Fibroblast of skin of left biceps (primary cell): Measurements from ENCODE around the gene TBC1D22B.

Experiments used
- DNase-seq, 2 experiments: peaks; one replicate each; pipeline ENCODE4 v3.0.0-alpha.2; 2013; ENCODE audit warnings: low read depth in 2 of 2

Gene TBC1D22B

DNA sequence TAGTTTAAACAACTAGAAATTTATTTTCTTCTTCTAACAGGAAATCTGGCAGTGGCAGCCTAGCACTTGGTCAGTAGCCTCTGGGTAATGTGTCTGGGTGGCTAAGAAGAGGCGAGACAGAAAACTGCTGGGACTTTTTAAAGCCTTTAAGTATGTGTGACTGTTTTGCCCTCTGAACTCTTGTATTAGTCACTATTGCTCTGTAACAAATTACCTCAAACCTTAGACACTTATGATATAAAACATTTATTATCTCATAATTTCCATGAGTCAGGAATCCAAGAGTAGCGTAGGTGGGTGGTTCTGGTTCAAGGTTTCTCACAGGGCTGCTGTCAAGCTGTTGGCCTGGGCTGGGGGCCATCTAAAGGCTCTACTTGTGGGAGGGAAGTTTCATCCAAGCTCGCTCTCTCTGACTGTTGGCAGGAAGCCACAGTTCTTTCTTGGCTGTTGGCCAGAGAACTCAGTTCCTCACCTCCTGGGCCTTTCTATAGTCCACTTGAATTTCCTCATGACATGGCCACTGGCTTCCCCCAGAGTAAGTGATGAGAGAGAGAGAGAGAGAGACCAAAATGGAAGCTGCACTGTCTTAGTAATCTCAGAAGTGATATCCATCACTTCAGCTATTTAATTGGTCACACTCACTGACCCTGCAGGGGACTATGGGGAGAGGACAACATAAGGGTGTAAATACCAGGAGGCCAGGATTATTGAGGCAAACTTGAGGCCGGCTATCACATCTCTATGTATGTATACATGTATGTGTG lies 17.4 kb upstream of the TBC1D22B start:
- peak; percentile 80 to 86 for DNase-seq

DNA sequence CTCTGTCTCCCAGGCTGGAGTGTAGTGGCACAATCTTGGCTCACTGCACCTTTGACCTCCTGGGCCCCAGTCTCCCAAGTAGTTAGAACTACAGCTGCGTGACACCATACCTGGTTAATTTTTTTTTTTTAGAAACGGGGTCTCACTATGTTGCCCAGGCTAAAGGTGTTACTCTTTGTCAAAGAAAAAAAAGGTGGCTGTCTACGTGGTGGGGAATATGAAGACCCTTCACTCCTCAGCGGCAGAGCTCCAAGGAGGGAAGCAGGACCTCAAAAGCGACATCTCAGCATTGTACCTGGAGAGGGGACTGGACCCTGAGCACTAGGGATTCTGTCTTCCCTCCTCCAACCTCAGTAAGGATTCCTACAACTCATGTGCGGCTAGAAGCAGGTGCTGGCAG lies 16.4 kb upstream of the TBC1D22B start:
- no peak for DNase-seq

DNA sequence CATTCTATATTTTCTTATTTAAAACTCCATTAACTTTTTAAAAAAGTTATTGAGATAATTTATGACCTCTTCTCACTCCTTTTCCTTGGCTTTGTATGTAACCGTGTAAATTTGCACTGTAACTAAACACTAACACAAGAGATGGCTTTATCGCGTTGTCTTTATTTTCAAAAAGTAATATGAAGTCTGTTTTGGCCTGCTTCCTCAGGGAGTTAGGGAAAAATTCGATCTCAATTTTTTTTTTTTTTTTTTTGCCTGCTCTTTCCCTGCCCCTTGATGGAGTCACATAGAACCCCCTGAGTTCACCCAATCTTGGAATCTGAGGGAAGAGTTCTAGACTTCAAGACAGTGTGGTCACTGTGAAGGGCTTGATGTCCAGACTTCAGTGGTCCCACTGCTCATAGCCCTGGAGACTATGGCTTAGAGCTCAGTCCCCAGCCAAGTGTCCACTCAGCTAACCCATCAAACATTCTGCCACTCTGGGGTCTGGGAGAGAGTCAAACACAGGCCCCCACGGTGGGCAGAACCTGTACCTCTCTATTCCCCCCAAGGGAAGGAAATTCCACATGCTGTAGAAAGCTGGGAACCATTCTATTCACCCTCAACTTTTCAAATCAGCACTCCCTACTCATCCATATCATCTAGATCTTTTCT lies 15.7 kb upstream of the TBC1D22B start:
- no peak for DNase-seq

DNA sequence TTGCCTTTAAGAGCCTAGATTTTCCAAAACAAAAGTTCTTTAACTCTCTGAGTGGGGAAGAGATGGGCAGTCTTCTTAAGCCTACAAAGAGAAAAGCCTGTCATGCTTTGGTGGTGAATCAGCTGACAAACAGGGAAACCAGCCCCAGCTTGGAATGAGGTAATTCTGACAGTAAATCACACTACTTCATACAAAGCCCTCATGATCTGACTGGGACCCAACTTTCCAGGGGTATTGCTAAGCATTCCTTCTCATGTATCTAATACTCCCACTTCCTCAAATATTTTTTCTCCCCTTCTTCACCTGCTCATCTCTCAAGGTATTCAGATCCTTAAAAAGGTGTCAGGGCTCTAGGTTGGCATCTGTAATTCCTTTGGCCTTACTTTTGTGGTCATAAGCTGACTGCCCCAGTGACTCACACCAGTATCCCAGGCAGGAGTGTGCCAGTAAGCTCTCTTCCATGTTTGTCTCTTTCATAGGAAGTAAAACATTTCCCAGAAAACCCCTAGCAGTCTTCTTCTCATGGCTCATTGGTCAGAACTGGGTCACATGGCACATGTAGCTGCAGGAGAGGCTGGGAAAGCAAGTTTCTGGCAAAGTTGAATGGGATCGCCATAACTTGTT lies 15.0 kb upstream of the TBC1D22B start:
- DNase-seq, result peak; percentile 95 to 96

DNA sequence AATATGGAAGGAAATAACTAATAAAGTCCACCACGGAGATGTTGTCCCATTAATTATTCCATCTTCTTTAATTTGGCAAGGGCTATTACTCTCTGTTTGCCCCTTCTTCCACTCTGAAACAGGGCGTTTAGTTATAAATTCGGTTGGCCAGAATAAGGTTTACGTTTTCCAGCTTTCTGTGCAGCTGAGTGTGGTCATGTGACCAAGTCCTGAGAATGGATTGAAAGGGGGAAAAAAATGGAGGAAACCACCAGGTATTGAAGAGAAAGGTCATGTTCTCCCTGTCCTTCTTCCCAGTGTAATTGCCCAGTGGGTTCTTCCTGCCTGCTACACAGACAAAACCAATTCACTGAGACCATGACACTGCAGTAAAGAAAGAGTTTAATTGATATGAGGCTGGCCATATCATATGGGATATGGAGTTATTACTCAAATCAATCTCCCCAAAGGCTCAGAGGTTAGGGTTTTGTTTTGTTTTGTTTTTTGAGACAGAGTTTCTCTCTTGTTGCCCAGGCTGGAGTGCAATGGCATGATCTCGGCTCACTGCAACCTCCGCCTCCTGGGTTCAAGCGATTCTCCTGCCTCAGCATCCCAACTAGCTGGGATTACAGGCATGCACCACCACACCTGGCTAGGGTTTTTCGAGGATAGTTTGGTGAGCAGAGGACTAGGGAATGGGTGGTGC lies 14.3 kb upstream of the TBC1D22B start:
- no peak for DNase-seq

DNA sequence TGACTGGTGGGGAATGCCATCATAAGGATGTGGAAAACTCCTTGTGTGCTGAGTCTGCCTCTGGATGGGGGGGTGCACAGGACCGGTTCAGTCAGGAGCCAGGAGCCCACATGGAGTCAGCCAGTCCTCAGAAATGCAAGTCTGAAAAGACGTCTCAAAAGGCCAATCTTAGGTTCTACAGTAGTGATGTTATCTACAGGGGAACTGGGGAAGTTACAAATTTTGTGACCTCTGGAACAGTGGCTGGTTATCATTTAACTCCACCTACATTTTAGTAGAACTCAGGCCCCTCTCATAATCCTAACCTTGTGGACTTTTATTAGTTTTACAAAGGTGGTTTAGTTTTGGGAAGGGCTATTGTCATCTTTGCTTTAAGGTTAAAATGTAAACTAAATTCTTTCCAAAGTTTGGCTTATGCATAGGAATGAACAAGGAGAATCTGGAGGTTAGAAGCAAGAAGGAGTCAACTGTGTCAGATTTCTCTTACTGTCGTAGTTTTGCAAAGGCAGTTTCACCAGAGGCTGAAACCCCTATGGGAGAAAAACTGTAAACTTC lies 13.7 kb upstream of the TBC1D22B start:
- no peak for DNase-seq

DNA sequence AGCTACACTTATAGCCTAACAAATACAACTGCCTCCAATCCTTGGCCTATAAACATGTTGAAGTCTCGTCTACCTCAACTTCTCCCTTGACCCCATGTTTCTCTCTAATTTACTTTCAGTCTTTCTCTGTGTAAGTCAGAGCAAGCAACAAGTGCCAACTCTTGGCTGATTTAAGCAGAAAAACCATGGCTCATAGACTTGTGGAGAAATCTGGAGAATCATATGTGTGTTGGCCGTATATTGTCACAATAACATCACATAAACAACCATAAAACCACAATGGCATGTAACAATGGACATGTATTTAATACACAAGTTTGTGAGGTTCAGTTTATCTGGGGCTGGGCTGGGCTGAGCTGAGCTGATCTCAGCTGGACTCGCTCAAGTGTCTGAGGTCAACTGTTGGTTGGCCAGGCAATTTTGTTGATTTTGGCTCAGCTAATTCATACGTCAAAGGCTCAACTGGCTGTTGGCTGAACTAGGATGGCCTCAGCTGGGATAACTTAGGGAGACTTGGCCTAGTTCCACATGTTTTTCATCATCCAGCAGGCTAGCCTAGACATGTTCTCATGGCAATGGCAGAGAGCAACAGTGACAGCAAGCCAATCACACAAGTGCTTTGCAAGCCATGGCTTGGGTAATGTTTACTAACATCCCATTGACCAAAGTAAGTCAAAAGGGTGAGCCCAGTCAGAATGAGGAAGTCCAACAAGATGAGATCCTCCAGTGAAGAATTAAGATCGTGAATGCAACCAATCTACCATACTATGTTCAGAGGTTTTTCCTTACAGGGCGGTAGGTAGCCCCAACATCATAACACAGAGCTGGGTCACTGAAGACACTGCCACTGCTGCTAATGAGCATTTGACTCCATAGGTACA lies 12.9 kb upstream of the TBC1D22B start:
- peak; percentile 96 for DNase-seq

DNA sequence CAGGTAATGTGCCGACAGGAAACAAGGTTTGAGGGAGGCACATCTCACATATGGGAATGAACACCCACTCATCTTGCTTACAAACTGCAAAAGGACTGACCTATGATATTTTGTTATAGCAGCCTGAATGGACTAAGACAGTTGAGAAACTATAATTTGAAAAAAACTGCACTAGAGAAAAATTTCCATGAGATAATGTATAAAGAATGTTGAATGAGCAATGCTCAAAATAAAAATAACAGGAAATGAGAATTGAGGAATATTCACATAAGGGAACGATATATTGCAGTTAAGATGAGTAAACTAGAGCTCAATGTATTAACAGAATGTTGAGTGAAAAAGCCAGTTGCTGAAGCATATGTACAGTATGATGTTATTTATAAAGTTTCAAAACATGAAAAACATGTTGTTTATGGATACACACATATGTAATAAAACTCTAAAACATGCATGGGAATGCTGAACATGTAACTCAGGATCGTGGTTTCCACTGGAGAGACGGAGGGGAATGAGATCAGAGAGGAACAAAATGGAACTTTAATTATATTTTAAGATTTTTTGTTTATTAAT lies 6.3 kb upstream of the TBC1D22B start:
- no peak for DNase-seq

DNA sequence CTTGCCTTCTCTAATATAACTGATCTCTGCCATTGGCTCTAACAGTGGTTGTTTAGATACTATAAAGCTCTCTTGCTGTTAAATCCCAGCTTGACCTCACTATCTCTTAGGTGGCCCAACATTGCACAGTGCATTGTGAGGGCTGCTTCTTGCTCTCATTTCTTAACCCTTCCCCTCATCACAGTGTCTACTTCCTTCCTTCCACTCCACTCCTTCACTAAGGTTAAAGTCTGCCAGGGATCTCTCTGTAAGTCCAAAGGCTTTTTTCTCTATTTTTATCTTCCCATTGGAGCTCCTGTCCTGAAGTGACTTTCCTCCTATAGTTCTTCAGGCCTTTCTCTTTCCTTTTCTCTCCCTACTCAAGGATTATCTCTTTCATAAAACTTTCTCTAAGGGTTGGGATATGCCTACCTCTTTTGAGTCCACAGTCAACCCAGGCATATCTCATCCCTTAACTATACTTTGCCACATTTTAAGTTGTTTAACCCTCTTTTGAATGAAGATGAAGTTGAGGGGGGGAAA lies 4.0 kb upstream of the TBC1D22B start:
- no peak for DNase-seq

DNA sequence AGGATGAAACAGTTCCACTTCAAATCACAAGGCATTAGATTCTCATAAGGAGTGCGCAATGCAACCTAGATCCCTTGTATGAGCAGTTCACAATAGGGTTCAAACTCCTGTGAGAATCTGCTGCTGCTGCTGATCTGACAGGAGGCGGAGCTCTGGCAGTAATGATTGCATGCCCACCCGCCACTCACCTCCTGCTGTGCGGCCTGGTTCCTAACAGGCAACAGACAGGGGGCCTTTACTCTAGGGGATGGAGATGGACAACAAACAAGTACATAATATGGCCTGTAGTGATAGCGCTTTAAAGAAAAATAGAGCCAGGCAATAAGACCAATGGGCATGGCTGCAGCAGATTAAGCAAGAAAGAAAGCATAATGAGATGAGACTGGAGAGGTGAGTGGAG lies 2.7 kb upstream of the TBC1D22B start:
- no peak for DNase-seq

DNA sequence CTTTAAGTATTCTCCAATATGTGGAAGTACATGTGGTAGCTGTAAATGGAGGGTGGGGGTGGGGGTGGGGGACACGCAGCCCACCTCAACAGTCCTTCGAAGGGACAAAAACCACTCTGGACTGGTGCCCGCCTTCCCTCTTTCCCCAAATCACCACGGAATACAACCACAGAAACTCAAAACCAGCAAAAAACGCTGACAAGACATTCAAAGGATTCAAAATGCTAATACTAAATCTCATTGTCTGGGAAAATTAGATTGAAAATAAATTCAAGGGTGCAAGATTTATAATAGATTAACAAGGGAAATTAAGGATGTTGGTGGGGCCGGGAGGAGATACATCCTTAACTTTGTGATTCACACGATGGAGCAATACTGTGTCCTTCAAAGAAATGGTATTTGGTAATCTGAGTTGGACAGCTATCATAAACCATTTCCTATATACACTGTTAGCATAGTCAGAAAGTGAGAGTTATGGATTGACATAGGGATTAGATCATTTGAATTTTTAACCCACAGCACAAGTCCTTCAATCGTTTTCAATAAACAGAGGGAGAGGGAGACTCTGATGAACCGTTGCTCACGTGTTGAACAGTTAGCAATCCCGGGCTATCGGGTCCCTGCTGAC lies 766 bp upstream of the TBC1D22B start:
- DNase-seq, result no peak

DNA sequence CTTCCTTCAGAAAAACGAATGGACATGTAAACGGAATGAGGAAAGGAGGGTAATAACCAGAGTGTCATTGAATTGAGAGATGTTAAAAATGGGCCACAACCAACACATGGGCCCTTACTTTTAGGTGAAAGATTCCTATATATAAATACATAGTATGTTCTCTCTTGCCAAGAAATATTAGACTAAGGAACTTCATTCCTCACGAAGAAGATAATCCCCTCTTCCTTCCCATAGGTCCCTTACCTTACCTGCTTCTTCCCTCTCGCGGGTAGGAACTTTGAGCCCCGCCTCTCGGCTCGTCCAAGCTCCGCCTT lies 295 bp upstream of the TBC1D22B start:
- no peak for DNase-seq

DNA sequence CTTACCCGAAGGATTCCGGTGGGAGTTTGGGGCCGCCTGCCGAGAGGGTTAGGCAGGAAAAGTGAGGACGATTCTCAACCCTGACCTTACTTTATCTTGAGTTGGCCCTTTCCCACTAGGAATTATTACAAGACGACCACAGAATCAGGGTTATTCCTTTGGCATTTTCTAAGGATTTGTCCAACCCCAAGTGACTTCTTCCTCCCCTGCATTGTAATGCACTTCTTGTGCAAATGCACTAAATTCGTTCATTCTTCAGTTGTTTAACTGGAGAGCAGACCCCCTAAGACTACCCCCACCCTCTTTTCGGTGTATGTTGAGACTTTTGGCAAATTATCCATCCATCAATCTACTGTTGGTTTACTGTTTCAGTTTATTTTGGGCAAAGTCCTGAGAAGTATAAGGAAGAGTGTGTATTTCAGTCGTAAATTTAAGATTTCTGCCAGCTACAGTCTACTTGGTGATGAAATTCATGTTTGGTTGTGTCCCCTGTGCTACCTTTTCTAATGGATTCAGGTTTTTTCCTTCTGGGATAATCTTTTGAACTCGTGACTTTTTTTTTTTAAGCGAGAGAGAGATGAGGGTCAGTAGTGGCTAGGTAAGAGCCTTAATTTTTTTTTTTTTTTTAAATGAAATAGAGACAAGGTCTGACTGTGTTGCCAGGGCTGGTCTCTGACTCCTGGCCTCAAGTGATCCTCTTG lies 983 bp downstream of the TBC1D22B start:
- DNase-seq, result no peak

DNA sequence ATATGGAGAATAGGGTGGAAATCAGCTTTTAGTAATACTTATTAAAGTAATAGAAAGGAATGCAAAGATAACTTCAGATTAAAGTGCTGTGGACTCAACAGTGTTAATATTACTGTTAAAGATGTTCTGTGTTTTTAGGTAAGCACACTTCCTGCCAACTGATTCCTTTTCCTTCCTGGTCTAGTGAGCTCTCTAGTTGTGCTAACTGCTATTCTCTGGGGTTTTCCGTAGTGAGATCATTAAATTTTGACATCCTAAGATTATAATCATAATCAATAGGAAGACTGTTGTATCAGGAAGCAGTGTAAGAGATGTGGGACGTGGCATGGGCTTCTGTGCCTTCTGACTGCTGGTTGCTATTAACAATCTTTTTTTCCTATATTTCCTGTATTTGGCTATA lies 1.6 kb downstream of the TBC1D22B start:
- no peak for DNase-seq

DNA sequence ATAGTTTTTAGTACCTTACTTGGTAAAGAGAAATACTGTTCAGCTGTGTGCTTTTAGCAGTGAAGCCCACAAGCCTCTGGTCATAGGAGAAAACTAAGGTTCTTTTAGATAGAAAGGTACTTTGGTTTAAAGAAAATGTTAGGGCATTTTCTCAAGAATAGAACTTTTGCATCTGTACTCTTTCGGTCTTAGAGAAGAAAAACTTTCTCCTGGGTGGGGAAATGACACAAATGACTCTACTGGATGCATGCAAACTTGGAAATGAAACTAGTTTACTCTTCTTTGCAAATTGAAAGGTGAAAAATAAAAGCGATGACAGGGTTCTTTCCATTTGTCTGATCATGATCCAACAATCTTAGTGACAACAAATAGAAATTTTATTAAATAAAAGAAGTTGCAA lies 2.5 kb downstream of the TBC1D22B start:
- DNase-seq, result no peak

DNA sequence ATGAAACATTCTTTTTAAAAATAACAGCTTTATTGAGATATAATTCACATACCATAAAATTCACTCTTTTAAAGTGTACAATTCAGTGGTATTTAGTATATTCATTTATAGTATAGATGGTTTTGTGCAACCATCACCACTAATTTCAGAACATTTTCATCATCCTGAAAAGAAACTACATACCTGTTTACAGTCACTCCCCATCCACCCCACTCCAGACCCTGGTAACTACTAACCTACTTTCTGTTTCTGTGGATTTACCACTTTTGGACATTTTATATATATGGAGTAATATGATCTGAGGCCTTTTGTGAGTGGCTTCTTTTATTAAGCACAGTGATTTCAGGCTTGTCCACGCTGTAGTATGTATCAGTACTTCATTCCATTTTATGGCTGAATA lies 2.9 kb downstream of the TBC1D22B start:
- DNase-seq, result no peak

DNA sequence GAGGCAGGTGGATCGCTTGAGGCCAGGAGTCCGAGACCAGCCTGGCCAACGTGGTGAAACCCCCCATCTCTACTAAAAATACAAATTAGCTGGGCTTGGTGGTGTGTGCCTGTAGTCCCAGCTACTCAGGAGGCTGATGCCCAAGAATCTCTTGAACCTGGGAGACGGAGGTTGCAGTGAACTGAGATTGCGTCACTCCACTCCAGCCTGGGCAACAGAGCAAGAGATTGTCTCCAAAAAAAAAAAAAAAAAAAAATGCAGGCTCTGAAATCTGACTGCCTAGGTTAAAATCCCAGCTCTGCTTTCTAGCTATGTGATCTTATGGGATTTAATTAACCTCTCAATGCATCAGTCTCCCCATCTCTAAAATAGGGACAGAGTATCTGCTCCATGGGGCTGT lies 3.6 kb downstream of the TBC1D22B start:
- no peak for DNase-seq

DNA sequence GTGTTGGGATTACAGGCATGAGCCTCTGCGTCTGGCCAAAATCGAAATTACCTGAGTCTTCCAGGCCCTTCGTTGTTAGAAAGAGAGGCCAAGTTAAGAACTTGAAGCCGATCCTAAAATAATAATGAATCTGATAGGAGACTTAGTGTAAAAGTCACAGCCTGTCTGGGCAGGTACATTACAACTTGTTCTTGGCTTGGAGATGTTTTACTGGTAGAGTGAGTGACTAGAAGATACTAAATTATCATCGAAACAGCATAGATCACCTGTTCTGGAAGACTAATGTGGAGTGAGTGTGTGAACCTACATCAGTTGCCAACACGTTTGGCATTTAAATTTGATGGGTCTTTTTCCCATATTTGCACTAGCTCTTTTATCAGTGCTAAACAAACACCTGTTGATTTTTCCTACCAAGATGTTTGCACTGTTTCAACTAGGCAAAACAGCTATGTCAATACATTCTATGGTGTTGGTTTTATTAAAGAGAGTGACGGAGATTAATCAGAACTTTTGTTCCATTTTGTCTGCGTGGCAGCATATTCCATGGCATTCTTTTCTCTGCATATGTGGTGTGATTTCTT lies 5.0 kb downstream of the TBC1D22B start:
- DNase-seq, result no peak

DNA sequence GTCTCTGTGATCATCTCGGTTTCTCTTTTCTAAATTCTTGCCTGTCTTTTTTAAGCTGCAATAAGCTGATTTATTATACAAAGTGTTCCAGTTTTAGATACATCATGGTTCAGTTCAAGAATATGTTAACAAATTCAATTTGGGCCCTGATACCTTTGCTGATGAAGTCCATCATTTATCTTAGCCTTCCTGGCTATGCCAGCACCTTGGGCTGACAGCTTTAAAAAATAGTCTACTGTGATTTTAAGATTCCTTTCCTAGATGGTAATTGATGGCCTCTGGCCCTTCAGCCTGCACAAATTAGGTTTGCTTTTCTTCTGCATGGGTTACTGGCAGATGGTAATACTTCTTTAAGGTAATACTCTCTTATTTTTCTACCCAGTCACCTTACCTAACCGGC lies 7.4 kb downstream of the TBC1D22B start:
- no peak for DNase-seq
